ENCODE results near the gene ERP44.

DNA sequence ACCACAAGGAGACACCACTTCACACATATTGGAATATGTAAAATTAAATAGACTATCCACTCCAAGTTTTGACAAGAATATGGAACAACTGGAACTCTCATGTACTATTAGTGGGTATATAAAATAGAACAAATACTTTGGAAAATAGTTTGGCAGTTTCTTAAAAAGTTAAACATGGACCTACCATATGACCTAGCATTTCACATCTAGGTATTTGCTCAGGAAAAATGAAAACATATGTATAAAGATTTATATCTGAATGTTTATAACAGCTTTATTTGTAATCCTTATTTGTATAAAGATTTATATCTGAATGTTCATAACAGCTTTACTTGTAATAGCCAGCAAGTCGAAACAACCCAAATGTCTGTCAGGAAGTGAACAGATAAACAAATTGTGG lies 49.2 kb downstream of the ERP44 start:
- TF ChIP-seq CTCF (IDR thresholded peaks at IDR 0.05) (no peak), POLR2A (IDR thresholded peaks at IDR 0.05) (no peak)
